HG02678 (cell line): ENCODE results near the gene CFAP298.

Experiments used
- ATAC-seq: cut with Tn5 transposase; IDR thresholded peaks from one replicate; pipeline ENCODE4 v1.9.1; 2021; ENCODE audit warnings: mild to moderate bottlenecking, moderate library complexity; ENCODE audit not compliant: unreplicated experiment

Gene CFAP298

DNA sequence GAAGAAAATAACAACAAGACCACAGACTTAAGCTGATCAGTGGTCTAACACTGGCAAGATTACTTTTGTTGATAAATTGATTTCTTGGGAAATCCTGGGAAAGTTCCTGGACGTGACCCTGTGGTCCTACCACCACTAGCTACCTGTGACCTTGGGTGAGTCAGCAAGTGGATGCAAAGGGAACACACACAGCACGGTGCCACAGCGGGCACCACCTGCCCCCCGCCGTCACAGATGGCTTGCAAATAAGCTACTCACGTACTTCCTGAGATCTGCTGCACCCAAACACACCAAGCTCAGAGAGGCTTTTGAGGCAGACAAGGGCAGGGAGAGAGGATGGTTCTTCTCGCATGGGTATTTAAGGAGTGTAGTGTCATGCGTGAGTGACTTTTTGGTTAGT, 12.7 kb downstream of the CFAP298 start:
- no peak for ATAC-seq

GRCh38 chr21:32599091-32599490, 13.1 kb downstream of the CFAP298 start:
- no peak for ATAC-seq

GRCh38 chr21:32597205-32597604, 15.0 kb downstream of the CFAP298 start:
- no peak for ATAC-seq

GRCh38 chr21:32595431-32595830, 16.7 kb downstream of the CFAP298 start:
- ATAC-seq: no peak

DNA sequence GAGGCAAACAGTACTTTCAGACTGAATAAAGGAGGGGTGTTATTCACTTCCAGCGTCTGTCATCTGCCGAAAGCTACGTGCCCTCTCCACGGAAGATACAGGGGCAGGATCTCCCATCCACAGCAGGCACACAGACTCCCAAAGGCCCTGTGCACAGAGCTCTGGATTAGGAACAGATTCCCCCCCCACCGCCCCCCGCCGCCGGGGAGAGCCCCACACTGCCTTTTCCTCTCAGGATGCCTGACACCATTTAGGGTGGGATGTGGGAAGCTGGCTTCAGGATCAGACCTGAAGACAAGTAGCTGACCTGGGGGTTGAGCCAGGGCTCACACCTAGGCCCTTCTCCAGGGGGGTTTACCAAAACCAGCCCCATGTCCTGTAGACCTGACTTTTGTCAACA, 18.5 kb downstream of the CFAP298 start:
- ATAC-seq: no peak

GRCh38 chr21:32592929-32593502, 19.2 kb downstream of the CFAP298 start:
- no peak for ATAC-seq

DNA sequence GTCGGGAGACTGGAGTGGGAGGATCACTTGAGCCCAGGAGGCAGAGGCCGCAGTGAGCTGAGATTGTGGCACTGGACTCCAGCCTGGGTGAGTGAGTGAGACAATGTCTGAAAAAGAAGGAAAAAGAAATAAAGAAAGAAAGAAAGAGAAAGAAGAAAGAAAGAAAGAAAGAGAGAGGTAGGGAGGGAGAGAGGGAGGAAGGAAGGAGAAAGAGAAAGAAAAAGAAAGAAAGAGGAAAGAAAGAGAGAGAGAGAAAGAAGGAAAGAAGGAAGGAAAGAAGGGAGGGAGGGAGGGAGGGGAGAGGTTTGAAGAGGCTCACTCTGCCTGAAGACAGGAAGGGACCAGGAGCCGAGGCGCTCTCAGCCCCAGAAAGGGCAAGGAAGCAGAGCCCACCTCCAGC, 22.0 kb downstream of the CFAP298 start:
- no peak for ATAC-seq

DNA sequence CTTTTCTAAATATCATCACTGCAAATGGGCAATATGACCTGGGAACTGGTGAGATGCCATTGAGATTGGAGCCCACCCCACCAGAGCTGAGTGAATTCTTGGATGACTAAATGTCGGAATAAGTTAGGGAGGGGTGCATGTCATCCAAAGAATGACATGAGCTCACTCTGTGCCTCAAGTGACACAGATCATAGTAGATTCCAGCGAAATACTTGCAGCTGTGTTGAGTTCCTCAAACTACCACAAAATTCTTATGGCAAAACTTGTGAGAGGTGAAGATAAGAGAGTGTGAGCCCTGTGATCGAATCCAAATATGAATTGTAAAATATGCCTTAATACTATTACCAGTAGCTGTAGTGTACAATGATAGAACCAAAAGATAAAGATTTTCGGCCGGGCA, 24.5 kb downstream of the CFAP298 start:
- ATAC-seq: no peak

- ATAC-seq: no peak
Measured at GRCh38 chr21:32587120-32587519, 25.1 kb downstream of the CFAP298 start.

GRCh38 chr21:32585970-32586369, 26.2 kb downstream of the CFAP298 start:
- ATAC-seq: no peak

- ATAC-seq: no peak
Measured at GRCh38 chr21:32585042-32585710, 27.0 kb downstream of the CFAP298 start, which contains the start of gene TCP10L. Gene TCP10L, minus strand, starts transcription at chr21:32585523. Its CDS starts 1,219 bp downstream, at chr21:32584304.

GRCh38 chr21:32584472-32584871, 27.7 kb downstream of the CFAP298 start:
- no peak for ATAC-seq

GRCh38 chr21:32581732-32582131, 30.4 kb downstream of the CFAP298 start:
- ATAC-seq: no peak

- no peak for ATAC-seq
Measured at GRCh38 chr21:32580949-32581348, 31.2 kb downstream of the CFAP298 start.

- no peak for ATAC-seq
Measured at GRCh38 chr21:32578107-32578691, 34.0 kb downstream of the CFAP298 start.

DNA sequence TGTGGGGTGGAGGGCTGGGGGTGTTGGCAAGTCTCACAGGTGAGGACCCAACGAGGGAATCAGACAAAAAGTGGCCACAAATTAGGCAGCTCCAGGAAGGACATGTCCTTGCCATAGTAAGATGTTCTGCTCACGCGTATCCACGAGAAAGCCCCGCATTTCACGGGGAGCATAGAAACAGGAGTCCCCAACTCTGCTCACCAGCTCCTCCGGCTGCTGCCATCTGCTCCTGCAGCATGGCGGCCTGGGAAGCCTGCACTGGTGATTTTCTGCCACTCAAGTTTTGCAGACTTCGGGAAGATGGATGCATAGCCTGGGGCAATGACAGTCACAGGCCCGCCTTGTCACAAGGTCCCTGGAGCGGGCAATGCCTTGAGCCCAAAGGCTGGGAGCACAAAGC, 36.2 kb downstream of the CFAP298 start:
- no peak for ATAC-seq

DNA sequence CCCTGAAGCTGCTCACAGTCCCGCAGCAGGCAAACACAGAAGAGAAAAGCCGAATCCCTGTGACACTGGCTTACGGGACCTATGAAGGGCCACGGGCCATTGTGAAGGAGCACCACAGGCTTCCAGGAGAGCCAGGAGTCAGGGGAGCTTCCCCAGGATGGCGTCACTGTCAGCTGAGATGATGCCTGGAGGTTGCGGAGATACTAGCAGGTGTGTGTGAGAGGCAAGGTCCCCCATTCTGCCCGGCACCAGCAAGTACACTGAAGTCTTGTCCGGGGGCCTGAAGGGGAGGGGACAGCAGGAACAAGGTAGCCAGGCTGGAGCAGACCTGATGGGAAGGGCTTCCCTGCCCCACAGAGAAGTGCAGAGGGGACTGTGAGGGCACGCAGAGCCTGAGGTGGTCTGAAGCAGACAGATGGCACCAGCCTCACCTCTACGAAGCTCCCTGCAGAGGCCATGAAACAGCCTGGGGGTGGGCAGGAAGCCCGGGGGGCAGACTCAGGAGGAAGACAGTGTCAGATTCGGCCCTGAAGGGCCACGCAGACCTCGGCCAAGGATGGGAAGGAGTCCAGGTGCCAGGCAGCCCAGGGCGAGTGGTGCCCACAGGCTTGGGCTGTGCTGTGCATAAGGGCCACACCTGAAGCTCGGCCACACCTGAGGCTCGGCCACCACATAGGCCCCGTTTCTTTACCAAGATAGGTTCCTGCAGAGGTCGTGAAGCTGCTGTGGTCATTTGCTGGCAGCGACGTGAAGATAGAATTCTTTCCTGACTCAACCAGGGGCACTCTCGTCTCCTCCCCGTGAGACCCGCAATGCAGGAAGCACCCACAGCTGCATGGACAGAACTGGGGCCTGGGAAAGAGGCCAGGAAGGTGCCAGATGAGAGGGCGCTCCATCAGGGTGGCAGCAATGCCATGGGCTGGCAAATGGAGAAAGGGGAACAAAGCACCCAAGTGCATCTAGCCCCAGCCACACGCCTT, 36.9 kb downstream of the CFAP298 start:
- ATAC-seq: no peak

DNA sequence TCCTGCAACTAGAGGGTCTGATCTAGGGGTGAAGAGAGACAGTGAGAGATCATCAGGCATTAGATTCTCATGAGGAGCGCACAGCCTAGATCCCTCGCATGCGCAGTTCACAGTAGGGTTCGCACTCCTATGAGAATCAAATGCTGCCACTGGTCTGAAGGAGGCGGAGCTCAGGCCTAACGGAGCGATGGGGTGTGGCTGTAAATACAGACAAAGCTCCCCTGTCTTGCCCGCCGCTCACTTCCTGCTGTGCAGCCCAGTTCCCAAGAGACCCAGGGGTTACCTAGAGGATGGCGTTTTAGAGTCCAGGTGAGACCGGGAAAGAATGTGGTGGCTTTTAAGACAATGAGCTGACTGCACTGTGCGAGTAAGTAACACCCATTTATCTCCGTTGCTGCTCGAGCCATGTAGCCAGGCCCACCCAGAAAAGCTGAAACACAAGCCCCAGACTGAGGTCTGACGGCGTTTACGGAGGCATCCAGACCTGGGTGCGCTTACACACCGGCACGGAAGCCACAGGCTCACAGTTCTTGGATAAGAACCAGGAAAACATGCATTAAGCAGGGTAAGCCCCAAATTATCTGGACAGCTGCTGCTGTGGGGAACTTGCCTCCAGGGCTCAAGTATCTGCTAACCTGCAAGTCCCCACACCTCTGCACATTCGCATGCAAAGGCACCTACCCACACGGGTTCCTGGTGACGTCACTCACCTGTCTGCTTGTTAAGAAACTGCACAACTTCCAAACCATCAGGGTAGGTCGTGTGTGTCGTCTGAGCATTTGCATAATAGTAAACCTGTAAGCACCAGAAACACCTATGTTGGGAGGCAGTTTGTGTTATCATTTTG, 39.4 kb downstream of the CFAP298 start:
- ATAC-seq: no peak

DNA sequence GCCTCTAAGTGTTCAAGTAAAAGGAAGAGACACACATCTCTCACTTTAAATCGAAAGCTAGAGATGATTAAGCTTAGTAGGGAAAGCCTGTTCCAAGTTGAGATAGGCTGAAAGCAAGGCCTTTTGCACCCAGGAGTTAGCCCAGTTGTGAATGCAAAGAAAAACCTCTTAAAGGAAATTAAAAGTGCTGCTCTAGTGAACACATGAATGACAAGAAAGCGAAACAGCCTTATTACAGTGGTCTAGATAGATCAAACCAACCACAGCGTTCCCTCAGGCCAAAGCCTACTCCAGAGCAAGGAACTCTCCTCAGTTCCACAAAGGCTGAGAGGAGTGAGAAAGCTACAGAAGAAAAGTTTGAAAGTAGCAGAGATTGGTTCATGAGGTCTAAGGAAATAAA, 41.7 kb downstream of the CFAP298 start:
- no peak for ATAC-seq
